OCI-LY7 (cell line): ENCODE results near the gene PDE6G.
A peak's percentile ranks its signal among the peaks of the same experiment; 100 is the strongest.

Source experiments
- EZH2phosphoT487 ChIP-seq: fragments of 200-600 bp; sonication (generic); IDR thresholded peaks from 2 replicates; pipeline ENCODE4 v1.6.1; 2018; ENCODE audit warnings: low read depth, borderline replicate concordance, mild to moderate bottlenecking, mixed run types, antibody characterized with exemption, low read length, moderate library complexity, mixed read lengths
- TF ChIP-seq, protein P1 (sequence below): fragments of 200-600 bp; sonication (generic); conservative IDR thresholded peaks from 2 replicates; pipeline ENCODE4 v1.5.1; 2014; ENCODE audit warnings: mild to moderate bottlenecking, antibody characterized with exemption, low read length, moderate library complexity, mixed read lengths

DNA sequence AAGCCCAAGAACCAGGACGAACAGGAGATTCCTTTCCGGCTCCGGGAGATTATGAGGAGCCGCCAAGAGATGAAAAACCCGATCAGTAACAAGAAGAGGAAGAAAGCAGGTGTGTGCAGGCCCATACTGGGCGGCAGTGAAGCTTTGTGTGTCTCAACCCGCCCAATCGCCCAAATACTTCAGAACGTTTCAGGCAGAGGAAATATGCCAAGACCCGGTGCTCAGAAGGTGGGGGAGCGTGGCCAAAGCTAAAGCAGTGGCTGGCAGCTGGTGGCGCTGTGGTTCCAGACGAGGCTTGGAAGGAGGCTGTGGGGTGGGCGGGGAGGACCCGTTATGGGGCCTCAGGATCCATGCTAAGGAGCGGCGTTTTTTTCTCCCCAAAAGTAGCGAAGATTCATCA, 11.4 kb upstream of the PDE6G start:
- TF ChIP-seq, protein P1, sequence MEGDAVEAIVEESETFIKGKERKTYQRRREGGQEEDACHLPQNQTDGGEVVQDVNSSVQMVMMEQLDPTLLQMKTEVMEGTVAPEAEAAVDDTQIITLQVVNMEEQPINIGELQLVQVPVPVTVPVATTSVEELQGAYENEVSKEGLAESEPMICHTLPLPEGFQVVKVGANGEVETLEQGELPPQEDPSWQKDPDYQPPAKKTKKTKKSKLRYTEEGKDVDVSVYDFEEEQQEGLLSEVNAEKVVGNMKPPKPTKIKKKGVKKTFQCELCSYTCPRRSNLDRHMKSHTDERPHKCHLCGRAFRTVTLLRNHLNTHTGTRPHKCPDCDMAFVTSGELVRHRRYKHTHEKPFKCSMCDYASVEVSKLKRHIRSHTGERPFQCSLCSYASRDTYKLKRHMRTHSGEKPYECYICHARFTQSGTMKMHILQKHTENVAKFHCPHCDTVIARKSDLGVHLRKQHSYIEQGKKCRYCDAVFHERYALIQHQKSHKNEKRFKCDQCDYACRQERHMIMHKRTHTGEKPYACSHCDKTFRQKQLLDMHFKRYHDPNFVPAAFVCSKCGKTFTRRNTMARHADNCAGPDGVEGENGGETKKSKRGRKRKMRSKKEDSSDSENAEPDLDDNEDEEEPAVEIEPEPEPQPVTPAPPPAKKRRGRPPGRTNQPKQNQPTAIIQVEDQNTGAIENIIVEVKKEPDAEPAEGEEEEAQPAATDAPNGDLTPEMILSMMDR: peak; percentile 82
- no peak for TF ChIP-seq EZH2phosphoT487
